Mesendoderm (in vitro differentiated cells): ENCODE measurements around the gene PTX4.
A peak's percentile ranks its signal among the peaks of the same experiment; 100 is the strongest.

Experiments
- DNase-seq: peaks from one replicate; pipeline ENCODE4 v3.0.0; 2013
- H2AK5ac ChIP-seq: 2 replicates; pipeline ENCODE4 v1.6.1; 2013; ENCODE audit warnings: low read length, inconsistent platforms
- H2BK120ac ChIP-seq: 2 replicates; pipeline ENCODE4 v1.6.1; 2013; ENCODE audit warnings: low read depth, mild to moderate bottlenecking, low read length, moderate library complexity, mixed read lengths
- H2BK15ac ChIP-seq: replicated peaks from 2 replicates; pipeline ENCODE4 v1.6.1; 2013; ENCODE audit warnings: low read depth, mild to moderate bottlenecking, moderate library complexity
- H2BK5ac ChIP-seq: 2 replicates; pipeline ENCODE4 v1.6.1; 2013; ENCODE audit warnings: low read length, inconsistent platforms
- H3K18ac ChIP-seq: 2 replicates; pipeline ENCODE4 v1.6.1; 2013; ENCODE audit warnings: mild to moderate bottlenecking, low read length, mixed read lengths
- H3K23ac ChIP-seq: one replicate; pipeline ENCODE4 v1.6.1; 2013; ENCODE audit warnings: low read length
- H3K27ac ChIP-seq: 2 replicates; pipeline ENCODE4 v1.5.1; 2013; ENCODE audit warnings: low read depth, mild to moderate bottlenecking, inconsistent platforms, low read length, moderate library complexity
- H3K27me3 ChIP-seq: 2 replicates; pipeline ENCODE4 v1.6.1; 2013; ENCODE audit warnings: low read length, control low read depth, mild to moderate bottlenecking, inconsistent platforms; ENCODE audit not compliant: insufficient read depth, poor library complexity
- H3K36me3 ChIP-seq: 2 replicates; pipeline ENCODE4 v1.6.1; 2013; ENCODE audit warnings: low read length, inconsistent platforms; ENCODE audit not compliant: control insufficient read depth, insufficient read depth
- H3K4ac ChIP-seq: one replicate; pipeline ENCODE4 v1.6.1; 2013; ENCODE audit warnings: low read depth, mild to moderate bottlenecking, low read length, moderate library complexity
- H3K4me1 ChIP-seq: 2 replicates; pipeline ENCODE4 v1.6.1; 2013; ENCODE audit warnings: low read depth, low read length, inconsistent platforms; ENCODE audit not compliant: control insufficient read depth
- H3K4me2 ChIP-seq: 2 replicates; pipeline ENCODE4 v1.6.1; 2013; ENCODE audit warnings: low read length
- H3K4me3 ChIP-seq: 2 replicates; pipeline ENCODE4 v1.5.1; 2013; ENCODE audit warnings: mild to moderate bottlenecking, low read length
- H3K56ac ChIP-seq: one replicate; pipeline ENCODE4 v1.6.1; 2013; ENCODE audit warnings: low read length
- H3K79me1 ChIP-seq: 2 replicates; pipeline ENCODE4 v1.6.1; 2013; ENCODE audit warnings: low read length, inconsistent platforms
- H3K79me2 ChIP-seq: 2 replicates; pipeline ENCODE4 v1.6.1; 2013; ENCODE audit warnings: mild to moderate bottlenecking, low read length; ENCODE audit not compliant: control insufficient read depth, insufficient read depth
- H3K9ac ChIP-seq: 2 replicates; pipeline ENCODE4 v1.6.1; 2013; ENCODE audit warnings: low read length, inconsistent platforms
- H4K5ac ChIP-seq: one replicate; pipeline ENCODE4 v1.6.1; 2013; ENCODE audit warnings: low read length
- H4K8ac ChIP-seq: one replicate; pipeline ENCODE4 v1.6.1; 2013; ENCODE audit warnings: low read depth, mild to moderate bottlenecking, control low read depth, low read length, moderate library complexity
- WGBS: extraction: QIAGEN DNeasy Blood & Tissue Kit; methylation state at CpG from one replicate; pipeline ENCODE4 v1.1.7; 2013; ENCODE audit warnings: low lambda C conversion rate, missing lambda C conversion rate; ENCODE audit not compliant: insufficient coverage; ENCODE audit errors: extremely low coverage; 5-methylcytosine and 5-hydroxymethylcytosine counted together

PTX4 gene

DNA sequence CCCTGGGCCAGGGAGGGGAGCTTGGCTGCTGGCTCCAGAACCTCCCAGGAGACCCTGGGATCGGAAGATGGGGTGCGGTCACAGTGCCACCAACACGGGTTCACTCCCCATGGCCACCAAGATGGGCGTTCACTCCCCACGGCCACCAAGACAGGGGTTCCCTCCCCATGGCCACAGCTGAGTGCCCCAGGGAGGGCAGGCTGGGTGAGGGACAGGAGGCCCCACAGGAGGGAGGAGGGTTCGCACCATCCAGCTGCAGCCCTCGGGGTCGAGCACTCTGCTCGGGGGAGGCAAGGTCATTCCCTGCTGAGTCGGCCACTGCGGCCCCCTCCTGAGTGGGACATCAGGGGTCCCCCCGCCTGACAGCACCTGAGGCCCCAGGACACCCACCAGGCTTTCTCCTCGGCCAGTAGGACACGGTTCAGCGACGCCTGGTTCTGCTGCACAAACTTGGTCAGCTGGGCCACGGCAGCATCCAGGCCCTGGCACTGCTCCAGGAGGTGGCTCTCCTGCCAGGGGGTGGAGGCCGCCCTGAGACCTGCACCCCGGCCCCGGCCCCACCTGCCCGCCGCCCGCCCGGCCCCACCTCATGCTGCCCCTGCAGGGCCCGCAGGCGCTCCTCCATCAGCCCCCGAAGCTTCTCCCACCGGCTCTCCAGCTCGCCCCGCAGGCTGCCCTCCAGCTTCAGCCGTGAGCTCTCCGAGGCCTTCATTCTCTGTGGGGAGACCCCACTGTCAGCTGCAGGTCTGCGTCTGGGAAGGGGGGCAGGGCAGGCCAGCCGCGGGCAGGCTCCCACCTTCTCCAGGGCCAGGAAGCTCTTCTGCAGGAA is 50.3 kb downstream of the PTX4 start:
- H4K5ac ChIP-seq = no peak overlapping the region
- H3K4me2 ChIP-seq = no peak overlapping the region
- H3K23ac ChIP-seq = no peak overlapping the region
- no peak overlapping the region for H2BK120ac ChIP-seq
- no peak overlapping the region for H3K56ac ChIP-seq
- no peak overlapping the region for H3K4me3 ChIP-seq
- H3K27ac ChIP-seq = no peak overlapping the region
- no peak for DNase-seq
- H3K36me3 ChIP-seq = no peaks in the 10 kb centered on the region
- no peak overlapping the region for H3K4ac ChIP-seq
- no peaks in the 10 kb centered on the region for H3K4me1 ChIP-seq
- H2AK5ac ChIP-seq = no peak overlapping the region
- H2BK15ac ChIP-seq = no peak overlapping the region
- no peak overlapping the region for H4K8ac ChIP-seq
- no peak overlapping the region for H2BK5ac ChIP-seq
- no peak overlapping the region for H3K18ac ChIP-seq
- no peaks in the 10 kb centered on the region for H3K79me2 ChIP-seq
- H3K79me1 ChIP-seq = no peaks in the 10 kb centered on the region
- no peaks in the 10 kb centered on the region for H3K27me3 ChIP-seq
- no peak overlapping the region for H3K9ac ChIP-seq
- no CpG with 5 or more reads among the region's 35 CpGs for WGBS

DNA sequence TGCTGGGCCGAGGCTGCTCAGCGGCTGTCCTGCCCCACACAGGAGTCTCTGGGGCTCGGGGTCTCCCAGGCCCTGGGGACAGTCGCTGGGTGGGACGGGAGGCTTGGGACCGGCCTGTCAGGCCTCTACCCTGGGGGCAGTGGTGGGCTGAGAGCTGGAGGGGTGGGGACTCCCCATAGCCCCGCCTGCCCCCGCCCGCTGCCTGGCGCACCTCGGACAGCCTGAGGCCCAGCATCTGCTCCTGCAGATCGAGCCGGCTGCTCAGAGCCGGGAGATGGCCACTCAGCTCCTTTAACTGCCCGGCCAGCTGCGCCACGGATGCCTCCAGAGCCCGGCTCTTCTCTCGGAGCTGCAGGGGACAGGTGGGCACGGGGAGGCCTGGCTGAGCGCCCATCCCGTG is 51.1 kb downstream of the PTX4 start:
- Histone ChIP-seq H3K27ac (no peak overlapping the region), H2BK15ac (no peak overlapping the region), H3K4me2 (no peak overlapping the region), H3K9ac (no peak overlapping the region), H3K4ac (no peak overlapping the region), H3K27me3 (no peaks in the 10 kb centered on the region), H3K4me1 (no peaks in the 10 kb centered on the region), H3K56ac (no peak overlapping the region), H3K79me1 (no peaks in the 10 kb centered on the region), H2BK5ac (no peak overlapping the region), H4K8ac (no peak overlapping the region), H2AK5ac (no peak overlapping the region), H3K36me3 (no peaks in the 10 kb centered on the region), H3K18ac (no peak overlapping the region), H3K4me3 (no peak overlapping the region), H2BK120ac (no peak overlapping the region), H4K5ac (no peak overlapping the region), H3K79me2 (no peaks in the 10 kb centered on the region), H3K23ac (no peak overlapping the region)
- WGBS = no CpG with 5 or more reads among the region's 22 CpGs
- no peak for DNase-seq

DNA sequence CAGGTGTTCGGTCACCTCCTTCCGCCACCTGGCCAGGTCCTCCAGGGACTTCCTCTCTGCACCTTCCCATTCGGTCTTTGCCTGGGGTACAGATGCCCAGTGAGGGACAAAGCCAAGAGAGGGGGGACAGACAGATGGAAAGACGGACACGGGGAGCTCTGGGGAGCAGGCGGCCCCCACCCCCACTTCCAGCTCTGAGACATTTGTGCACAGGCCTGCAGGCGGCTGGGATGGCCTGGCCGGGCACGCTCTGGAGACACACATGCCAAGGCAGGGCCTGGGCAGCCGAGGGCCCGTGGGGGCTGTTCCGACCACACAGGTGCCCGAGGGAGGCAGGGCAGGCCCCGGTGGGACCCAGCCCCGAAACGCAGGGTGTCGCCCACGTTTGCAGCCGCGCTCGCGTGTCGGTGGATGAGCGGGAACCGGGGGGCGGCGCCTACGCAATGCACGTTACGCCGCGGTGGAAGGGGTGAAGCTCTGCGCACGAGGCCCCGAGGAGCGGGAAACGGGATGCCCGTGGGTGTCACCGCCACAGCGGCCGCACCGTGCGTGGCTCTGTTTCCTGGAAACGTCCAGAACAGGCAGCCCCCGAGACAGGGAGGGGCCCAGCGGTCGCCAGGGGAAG is 51.9 kb downstream of the PTX4 start:
- Histone ChIP-seq H4K5ac (no peak overlapping the region), H3K4me2 (no peak overlapping the region), H2BK120ac (no peak overlapping the region), H3K79me2 (no peaks in the 10 kb centered on the region), H3K36me3 (no peaks in the 10 kb centered on the region), H3K4me1 (no peaks in the 10 kb centered on the region), H3K56ac (no peak overlapping the region), H3K4me3 (no peak overlapping the region), H3K79me1 (no peaks in the 10 kb centered on the region), H3K4ac (no peak overlapping the region), H3K18ac (no peak overlapping the region), H2BK15ac (no peak overlapping the region), H3K27ac (no peak overlapping the region), H3K9ac (no peak overlapping the region), H2BK5ac (no peak overlapping the region), H2AK5ac (no peak overlapping the region), H3K23ac (no peak overlapping the region), H4K8ac (no peak overlapping the region), H3K27me3 (no peaks in the 10 kb centered on the region)
- DNase-seq = no peak
- no CpG with 5 or more reads among the region's 47 CpGs for WGBS

DNA sequence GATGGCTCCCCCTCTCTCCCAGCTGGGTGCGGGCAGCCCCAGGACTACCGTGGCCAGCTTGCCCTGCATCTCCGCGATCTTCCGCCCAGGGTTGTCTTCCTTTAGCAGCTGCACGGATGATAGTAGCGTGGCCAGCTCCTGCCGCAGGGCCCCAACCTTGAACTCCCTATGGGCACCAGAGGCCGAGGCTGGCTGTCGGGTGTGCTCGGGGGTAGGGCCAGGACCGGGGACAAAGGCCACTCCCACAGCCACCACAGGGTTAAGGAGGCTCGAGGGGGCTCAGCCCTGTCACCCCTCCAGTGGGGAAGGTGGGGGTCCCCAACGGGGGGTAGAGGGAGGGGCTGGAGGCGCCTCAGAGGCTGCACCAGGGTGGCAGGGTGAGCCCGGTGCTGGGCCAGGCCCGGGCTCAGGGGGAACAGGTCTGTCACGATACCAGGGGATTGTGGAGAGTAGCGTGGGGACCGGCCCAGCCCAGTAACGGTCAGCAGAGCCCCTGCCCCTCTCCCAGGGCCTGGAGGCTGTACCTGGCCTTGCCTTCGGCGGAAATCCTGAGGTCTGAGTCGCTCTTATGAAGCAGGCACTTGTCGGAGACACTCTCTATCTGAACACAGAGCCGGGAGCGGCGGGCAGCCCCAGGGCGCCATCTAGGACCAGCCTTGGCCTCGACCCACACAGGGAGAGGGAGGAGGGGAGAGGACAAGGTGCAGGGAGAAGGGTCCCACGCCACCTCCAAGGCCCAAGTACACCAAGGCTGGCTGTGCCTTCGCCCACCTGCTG is 52.6 kb downstream of the PTX4 start:
- H3K79me1 ChIP-seq = no peaks in the 10 kb centered on the region
- DNase-seq = peak; percentile 42
- H4K5ac ChIP-seq = no peak overlapping the region

More for the DNA sequence above, 52.6 kb downstream of the PTX4 start:
- no peak overlapping the region for H2BK5ac ChIP-seq
- no peak overlapping the region for H3K27ac ChIP-seq
- H3K9ac ChIP-seq = no peak overlapping the region
- H2BK15ac ChIP-seq = no peak overlapping the region
- no peak overlapping the region for H3K18ac ChIP-seq
- no peaks in the 10 kb centered on the region for H3K4me1 ChIP-seq
- no peak overlapping the region for H3K23ac ChIP-seq
- H2BK120ac ChIP-seq = no peak overlapping the region
- H3K36me3 ChIP-seq = no peaks in the 10 kb centered on the region
- no peak overlapping the region for H3K4ac ChIP-seq
- H3K79me2 ChIP-seq = no peaks in the 10 kb centered on the region
- no peak overlapping the region for H2AK5ac ChIP-seq
- H3K27me3 ChIP-seq = no peaks in the 10 kb centered on the region
- H3K4me2 ChIP-seq = no peak overlapping the region
- no peak overlapping the region for H3K56ac ChIP-seq
- H3K4me3 ChIP-seq = no peak overlapping the region
- WGBS = no CpG with 5 or more reads among the region's 32 CpGs
- H4K8ac ChIP-seq = no peak overlapping the region
